ENCODE results near the gene ATP11A.
A peak's percentile ranks its signal among the peaks of the same experiment; 100 is the strongest.

Gene ATP11A

DNA sequence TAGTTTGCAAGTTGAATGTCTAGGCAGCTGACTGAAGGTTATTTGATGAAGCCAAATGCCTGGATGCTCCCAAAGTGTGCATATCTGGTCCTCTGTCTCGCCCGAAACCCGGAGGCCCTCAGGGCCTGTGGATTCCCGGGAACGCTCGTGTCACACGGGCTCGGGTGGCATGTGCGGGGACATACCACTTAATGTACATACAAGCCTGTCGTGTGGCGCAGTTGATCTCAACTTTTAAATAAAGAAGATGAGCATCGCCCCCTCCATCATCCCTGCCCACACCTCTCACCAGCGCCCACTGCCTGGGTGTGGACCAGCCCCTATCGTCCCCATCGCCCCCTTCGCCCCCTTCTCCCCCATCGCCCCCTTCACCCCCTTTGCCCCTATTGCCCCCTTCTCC, 33.9 kb downstream of the ATP11A start:
- DNase-seq (ENCODE audit: low read depth) = no peak

DNA sequence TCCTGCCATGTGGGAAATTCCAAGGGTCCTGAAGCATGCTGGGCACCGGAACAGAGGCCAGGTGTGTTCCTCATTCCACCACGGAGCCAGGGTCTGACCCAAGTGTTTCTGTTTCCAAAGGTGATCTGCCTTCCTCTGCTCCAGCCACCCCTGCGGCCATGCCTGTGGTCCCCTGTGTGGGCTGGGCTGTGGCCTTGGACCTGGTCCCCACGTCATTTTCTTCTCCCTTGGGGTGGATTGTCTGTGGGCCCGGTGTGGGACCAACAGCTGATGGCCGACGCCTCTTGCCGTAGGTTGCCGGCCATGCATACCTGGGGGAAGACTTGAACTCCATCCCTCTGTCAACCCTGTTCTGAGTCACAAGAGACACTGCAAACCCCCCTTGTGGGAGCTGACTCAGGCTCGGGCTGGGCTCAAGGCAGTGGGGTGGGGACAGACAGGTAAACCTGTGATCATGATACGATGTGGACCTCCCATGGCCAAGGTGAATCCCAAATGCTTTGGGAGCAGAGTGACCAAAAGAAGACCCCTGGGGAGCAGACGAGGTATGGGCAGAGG, 35.0 kb downstream of the ATP11A start:
- no peak for DNase-seq (ENCODE audit: low read depth)

DNA sequence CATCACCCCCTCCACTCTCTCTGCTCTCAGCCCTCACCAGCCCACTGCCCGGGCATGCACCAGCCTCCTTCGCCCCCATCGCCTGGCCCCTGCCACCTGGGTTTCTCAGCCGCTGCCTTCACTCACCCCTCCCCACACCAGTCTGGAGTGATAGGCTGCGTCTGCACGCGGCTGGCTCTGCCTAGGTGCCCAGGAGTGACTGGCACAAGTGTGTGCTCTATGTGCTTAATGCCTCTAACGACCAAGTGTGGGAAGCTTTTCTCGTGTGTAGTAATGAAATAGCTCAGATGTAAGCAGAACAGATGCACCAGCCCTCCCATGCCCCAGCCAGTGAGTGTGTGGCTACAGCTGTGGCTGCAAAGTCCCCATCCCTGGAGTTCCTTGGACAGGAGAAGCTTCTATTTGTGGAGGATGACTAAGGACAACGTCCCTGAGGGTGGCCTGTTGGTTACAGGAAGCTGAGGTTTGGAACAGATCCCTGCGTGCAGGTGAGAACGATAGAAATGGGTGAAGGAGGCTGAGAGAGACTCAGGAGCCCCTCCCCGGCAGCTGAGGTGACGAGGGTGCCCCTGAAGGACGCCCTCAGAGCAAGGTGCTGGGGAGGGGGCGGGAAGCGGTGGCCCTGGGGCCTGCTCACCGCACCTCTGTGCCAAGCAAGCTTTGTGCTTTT, 35.6 kb downstream of the ATP11A start:
- DNase-seq (ENCODE audit: low read depth) = no peak

DNA sequence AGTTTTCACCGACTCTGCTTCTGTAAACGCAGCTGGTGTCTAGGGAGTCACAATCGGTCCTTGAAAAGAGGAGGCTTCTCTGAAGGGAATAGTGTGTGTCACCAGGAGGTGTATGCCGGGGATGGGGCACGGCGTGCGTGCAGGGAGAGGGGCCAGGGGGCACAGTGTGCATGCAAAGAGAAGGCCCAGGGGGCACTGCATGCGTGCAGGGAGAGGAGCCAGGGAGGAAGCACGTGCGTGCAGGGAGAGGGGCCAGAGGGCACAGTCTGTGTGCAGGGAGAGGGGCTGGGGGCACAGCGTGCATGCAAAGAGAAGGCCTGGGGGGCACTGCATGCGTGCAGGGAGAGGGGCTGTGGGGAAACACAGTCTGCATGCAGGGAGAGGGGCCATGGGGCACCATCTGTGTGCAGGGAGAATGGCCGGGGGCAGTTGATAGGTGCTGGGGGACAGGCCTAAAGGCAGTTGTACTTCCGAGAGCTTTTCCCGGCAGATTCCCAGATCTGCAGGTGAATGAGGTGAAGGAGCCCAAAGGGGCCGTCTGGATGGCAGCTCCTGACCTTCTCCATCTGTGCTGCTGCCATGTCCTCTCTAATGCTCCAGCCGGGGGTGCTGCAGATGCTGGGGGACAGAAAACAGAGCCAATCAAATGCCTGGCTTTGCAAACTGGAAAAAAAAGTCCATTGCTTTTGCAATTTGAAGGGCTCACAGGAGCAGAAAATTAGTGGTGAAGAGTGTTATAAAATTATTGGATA, 36.4 kb downstream of the ATP11A start:
- no peak for DNase-seq (ENCODE audit: low read depth)

DNA sequence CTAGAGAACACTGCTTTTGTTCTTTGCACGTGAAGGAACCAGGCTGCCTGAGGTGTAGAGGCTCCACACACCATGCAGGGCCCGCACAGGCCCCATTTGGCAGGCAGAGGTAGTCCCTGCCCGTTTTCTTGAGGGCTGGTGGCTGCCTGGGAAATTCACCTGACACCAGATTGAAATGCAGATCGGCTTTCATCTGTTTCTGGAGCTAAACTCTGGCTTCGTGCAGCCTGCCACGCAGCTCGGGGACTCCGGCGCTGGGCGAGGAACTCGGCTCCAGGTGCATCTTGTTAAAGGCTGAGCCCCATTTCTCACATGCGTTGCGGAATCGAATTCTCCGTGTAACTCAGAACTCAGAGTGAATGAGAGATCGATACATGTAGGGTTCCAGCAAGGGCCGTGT, 37.7 kb downstream of the ATP11A start:
- DNase-seq (ENCODE audit: low read depth) = no peak

DNA sequence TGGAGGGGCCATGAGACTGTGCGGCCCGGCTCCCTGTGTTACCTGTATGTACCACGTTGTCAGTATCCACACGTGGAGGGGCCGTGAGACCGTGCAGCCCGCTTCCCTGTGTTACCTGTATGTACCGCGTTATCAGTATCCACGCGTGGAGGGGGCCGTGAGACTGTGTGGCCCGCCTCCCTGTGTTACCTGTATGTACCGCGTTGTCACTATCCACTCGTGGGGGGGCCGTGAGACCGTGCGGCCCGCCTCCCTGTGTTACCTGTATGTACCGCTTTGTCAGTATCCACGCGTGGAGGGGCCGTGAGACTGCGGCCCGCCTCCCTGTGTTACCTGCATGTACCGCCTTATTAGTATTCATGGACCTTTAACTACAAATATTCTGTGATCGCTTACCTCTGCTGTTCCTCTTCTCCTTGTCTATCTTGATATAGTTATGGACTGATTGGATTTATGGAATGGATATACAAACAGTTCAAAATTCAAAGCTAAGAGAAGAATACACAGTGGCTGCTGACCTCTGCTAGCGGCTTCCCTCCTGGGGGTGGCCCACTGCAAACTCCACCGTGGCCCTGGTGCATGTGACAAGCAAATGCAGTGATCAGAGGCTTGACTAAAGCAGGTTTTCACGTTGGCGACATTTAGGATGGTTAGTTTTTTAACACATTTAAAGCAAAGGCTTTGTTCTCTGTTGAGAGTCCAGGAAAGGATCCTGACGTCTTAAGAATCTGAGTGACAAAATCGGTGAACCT, 38.7 kb downstream of the ATP11A start:
- no peak for DNase-seq (ENCODE audit: low read depth)

DNA sequence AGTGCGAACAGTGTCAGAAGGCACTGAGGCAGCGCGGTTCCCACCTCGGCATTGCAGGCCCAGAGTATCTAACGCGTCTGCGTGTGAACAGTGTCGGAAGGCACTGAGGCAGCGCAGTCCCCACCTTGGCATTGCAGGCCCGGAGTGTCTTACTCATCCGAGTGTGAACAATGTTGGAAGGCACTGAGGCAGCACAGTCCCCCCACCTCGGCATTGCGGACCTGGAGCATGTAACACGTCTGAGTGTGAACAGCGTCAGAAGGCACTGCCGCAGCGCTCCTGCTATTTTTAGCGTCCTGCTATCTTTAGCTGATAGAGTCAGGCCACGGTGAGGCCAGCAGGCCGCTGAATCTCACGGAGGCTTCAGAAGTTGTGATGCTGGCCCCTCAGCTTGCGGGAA, 39.6 kb downstream of the ATP11A start:
- peak; percentile 55 for DNase-seq (ENCODE audit: low read depth)

DNA sequence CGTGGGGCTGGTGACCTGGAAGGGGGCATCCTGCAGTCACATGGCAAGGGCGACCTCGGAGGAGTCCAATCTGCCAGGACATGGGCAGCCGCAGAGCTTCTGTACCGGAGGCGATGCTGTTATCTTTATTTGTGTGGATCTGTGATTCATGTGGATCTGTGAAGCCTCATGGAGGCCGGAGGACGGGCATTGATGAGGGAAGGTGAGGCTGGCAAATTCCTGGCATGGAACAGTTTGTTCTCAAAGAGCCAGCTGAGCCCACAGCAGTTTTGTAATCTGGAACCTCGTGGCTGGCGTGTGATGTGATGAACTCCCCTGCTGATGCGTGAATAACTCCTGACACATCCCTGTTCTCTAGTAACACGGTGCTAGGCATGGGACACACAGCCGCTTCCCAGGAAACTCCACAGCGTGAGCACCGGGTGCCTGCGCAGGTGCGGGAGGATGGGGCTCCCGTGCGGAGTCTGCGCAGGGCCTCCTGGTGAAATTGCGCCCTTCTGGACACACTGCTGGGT, 40.4 kb downstream of the ATP11A start:
- DNase-seq (ENCODE audit: low read depth) = peak; percentile 98

DNA sequence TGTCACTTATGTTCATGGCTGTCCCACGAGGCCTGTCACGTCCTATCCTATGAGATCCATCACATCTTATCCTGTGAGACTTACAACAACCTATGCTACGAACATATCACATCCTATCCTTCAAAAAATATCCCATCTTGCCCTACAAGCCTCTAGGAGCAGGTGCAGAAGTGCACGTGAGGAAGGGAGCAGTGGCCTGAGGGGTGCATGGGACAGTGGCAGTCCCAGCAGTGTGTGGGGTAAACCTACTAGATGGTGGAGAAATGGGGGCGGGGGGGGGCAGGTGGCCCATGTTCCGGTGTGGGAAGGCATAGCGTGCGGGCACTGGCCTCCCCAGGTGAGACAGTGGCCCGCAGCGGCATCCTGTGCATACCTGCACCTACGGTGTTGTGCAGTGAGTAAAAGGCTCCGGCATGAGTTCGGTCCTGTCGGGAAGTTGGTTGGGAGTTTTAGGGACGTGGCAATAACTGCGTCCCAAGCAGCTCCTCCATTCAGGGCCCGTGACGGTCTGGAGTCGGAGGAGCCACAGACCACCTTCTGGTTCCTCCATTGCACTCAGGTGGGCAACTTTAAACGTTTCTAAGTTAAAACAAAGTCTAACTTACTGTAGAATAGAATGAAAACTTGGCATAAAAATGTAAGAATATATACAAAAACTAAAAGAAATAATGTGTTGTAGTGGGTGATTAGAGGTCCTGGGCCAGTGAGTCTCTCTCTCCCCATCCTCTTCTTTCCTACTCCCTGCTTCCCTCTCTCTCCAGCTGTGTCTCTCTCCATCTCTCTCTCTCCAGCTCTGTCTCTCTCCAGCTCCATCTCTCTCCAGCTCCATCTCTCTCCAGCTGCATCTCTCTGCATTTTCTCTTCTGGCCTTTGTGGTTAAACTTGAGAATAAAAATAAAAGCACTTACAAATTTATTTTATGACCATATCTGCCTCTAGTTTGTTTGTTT, 42.1 kb downstream of the ATP11A start:
- no peak for DNase-seq (ENCODE audit: low read depth)

DNA sequence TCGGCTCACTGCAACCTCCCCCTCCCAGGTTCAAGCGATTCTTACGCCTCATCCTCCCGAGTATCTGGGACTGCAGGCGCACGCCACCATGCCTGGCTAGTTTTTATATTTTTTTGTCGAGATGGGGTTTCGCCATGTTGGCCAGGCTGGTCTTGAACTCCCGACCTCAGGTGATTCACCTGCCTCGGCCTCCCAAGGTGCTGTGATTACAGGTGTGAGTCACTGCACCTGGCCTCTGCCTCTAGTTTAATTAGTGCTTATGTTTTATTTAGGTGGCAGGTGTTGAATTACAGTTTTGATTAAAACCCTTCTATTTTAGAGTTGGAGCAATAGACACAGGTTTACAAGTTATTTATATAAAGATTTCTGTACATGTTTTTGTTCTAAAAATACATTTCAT, 42.8 kb downstream of the ATP11A start:
- DNase-seq (ENCODE audit: low read depth) = no peak

DNA sequence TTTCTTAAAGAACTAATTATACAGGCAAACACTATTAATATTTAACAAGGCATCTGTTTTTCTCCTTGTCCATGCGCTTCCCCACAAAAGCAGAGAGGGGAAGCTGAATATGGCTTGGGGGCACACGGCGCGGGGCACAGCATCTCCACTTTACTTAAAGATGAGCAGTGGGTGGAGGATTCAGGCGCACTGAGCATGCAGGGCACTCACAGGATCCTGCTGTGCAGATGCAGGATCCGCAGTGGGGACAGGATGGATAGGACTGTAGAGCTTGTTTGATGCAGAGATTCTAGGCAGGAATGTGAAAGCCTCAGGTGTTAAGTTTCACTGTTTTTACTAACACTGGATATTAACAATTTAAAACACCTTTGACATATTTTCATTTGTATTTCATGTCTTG, 43.3 kb downstream of the ATP11A start:
- DNase-seq (ENCODE audit: low read depth) = no peak

DNA sequence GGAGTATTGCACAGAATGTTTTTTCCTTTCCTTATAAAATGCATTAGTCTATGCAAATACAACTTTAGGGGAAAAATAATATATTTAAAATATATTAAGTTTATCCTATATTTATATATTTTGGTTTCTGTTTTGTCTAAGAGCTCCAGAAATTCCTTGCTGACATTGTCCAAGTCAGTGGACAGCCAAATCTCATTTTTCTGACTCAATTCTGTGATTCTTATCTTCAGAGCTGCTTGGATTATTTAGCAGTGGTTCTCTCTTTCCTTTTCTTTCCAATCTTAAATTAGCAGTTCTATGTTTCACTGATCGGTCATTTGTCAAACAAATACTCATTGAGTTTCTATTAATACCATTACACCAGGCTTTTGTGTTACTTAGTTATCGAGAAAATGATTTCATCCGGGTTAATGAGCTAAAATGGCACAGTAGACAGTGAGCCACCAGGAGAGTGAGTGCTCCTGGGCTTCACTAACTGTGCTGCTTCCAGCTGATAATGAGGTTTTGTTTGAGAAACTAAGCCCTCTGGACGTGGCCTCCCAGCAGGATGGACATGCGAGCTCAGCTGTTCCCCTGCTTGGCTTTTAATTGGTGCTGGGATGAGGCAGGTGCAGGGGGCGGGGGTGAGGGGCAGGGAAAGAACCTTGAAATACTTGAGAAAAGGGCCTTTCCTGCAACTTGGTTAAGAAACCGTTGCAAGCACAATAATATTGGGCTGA, 44.0 kb downstream of the ATP11A start:
- DNase-seq (ENCODE audit: low read depth) = peak; percentile 31

DNA sequence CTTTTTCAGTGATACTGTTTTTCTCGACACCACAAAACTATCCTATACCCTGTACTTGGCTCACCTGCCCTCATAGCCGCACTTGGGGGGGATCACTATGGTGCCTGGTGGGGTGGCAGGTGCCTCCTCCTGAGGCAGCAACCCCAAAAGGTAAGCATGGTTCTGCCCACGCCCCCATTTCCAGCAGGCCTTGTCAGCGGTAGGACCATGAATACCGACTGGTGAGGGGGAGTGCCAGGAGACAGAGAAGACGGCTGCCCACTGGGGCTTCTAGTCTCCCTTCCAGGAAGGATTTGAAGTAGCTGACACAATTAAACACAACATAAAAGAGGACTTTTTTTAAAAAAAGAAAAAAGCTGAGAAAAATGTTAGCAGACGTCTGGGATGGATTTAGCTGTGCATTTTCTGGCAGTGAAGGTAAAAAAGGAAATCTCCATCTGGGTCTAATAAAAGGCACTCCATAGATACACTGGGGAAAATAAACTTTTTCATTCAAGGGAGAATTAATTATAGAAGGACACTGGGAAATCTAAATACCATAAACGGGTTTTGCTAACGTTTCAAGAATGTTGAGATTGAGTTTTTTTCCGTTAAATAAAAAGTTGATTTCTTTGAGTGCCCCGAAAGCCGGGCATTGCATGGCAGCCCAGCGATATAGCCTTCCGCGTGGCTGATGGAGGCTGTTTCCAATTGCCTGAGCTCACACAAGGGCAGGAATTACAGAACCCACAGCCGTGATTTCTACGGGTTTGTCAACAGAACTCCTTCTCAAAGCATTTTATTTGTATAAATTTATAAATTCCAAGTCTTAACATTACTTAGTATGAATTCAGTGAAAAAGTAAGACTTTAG, 45.1 kb downstream of the ATP11A start:
- no peak for DNase-seq (ENCODE audit: low read depth)

DNA sequence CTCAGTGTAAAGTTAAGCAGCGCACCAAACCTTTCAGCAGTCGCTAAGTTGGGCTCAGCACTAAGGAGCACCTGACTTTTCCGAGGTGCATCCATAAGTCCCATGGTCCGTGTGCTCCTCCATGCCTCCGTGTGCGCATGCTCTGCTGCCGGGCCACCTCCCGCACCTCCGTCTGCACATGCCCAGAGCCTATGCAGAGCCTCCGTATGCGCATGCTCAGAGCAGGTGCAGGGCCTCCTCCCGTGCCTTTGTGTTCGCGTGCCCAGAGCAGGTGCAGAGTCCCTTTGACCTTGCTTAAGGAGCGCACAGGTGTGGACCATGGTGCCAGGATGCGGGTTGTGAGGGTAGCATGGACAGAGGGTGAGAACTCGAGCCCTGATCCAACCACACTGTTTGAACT, 46.0 kb downstream of the ATP11A start:
- no peak for DNase-seq (ENCODE audit: low read depth)

DNA sequence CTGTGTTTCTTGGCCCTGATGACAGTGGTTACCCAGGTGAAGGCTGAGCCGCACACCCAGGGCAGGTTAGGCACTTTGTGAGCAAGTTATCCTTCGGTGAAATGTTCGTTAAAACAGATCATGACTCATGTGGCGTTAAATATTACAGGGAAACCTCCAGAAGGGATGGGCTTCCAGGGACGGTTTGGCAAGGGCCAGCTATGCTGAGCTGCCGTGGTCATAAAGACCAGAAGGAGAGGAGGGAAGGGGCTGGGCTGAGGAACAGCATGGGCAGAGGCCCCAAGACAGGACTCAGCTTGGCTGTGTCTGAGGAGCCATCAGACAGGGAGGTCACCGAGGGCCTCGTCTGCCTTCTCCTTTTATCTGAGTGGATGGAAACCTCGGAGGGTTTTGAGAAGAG, 47.5 kb downstream of the ATP11A start:
- no peak for DNase-seq (ENCODE audit: low read depth)

DNA sequence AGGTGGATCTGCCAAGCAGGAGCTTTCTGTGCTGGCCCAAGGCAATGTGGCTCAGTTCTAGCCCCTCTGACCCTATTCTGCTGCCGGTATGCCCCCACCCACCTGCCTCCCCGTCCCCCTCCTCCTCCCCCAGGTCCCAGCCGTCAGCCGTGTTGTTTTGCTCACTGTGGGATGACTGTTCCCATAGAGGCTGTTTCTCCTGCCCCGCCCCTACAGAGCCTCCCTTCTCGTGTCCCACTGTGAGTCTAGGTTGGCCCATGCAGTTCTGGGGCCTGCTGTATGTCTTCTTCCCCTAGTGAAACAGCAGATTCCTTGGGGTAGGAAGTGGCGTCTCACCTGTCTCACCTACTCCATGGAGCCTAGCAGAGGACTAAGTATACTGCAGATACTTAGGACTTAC, 48.8 kb downstream of the ATP11A start:
- no peak for DNase-seq (ENCODE audit: low read depth)

DNA sequence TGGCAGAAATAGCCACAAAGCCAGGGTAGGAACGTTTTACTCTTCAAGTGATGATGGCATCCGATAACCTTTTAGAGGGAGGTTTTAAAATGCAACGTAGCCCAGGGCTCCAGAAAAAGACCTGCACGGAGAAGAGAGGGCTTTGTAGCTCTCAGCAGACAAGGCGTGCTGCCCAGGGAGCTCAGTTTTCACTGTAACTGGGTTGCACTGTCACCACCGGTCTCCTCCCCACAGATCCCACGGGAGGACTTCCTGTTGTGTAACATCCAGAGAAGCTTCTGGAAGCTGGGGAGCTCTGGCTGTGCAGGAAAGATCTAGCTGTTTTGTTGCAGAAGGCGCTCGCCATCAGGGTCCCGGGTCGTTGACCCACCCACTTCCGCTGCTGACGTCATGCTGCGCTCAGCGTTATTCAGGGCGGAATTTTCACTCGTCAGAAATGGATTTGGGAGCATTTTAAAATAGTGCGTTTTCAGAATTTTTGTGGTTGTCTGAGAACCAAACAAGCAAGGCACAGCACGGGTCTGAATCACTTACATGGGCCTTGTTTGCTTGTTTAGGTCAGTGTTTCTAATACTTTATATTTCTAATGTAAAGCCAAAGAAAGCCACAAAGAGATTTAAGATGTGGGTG, 50.8 kb downstream of the ATP11A start:
- peak; percentile 97 for DNase-seq (ENCODE audit: low read depth)

DNA sequence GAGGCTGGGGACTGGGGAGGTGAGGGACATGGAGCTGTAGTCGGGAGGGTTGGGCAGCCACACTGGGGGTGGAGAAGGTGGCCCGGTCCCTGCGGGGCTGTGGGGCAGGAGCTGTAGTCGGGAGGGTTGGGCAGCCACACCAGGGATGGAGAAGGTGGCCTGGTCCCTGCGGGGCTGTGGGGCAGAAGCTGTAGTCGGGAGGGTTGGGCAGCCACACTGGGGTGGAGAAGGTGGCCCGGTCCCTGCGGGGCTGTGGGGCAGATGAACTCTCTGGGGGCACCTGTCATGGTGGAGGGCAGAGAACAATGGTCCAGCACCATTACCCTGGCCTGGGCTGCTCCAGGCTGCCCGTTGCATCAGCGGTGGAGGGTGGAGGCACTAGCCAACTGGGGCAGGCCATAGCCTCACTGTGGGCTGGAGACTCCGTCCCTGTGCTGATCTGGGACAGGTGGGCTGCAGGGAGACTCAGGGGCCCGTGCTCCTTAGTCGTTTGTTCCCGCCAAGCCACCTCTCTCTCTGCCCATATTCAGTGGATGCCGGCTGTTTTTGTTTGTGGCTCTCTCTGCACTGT, 51.4 kb downstream of the ATP11A start:
- DNase-seq (ENCODE audit: low read depth) = no peak

All from amniotic epithelial cell (primary cell).